Keratinocyte (primary cell): ENCODE results near the gene SLC25A25. TPM values are rescaled to one million over a fixed set of nuclear protein-coding genes. Genes with fewer than 3 reads are reported as not detected.

Source experiments
- DNase-seq: peaks from one replicate; pipeline ENCODE4 v3.0.0-alpha.2; 2011; ENCODE audit warnings: low read depth, missing footprints, low spot score
- FAIRE-seq: peaks from 2 replicates; lab custom pipeline; 2011; peaks lifted over from hg19 to GRCh38; lab: Jason Lieb, UNC
- H2AFZ ChIP-seq: 2 replicates; pipeline ENCODE4 v1.6.0; 2012; ENCODE audit warnings: low read length, control low read depth, inconsistent platforms; ENCODE audit not compliant: control insufficient read depth
- H3K27ac ChIP-seq: 2 replicates; pipeline ENCODE4 v1.5.1; 2011; ENCODE audit warnings: low read length; ENCODE audit not compliant: control insufficient read depth, insufficient read depth
- H3K27me3 ChIP-seq: 3 replicates; pipeline ENCODE4 v1.6.0; 2011; ENCODE audit warnings: low read length; ENCODE audit not compliant: control insufficient read depth, insufficient read depth; ENCODE audit errors: extremely low read depth
- H3K36me3 ChIP-seq, 2 experiments: 2 replicates in 1 of 2; 3 replicates in 1 of 2; pipeline ENCODE4 v1.5.1; 2011; ENCODE audit warnings: low read length in 2 of 2, mild to moderate bottlenecking in 1 of 2; ENCODE audit not compliant: control insufficient read depth in 2 of 2, insufficient read depth in 2 of 2; ENCODE audit errors: extremely low read depth in 1 of 2
- H3K4me1 ChIP-seq: 3 replicates; pipeline ENCODE4 v1.5.1; 2011; ENCODE audit warnings: low read length; ENCODE audit not compliant: control insufficient read depth, insufficient read depth; ENCODE audit errors: extremely low read depth
- H3K4me2 ChIP-seq: 3 replicates; pipeline ENCODE4 v1.6.0; 2011; ENCODE audit warnings: low read depth, low read length; ENCODE audit not compliant: control insufficient read depth, insufficient read depth; ENCODE audit errors: extremely low read depth
- H3K4me3 ChIP-seq, 3 experiments: fragments of 200-600 bp in 1 of 3; sonication (generic) in 1 of 3; 2 replicates in 2 of 3; 3 replicates in 1 of 3; pipeline ENCODE4 v1.5.1; 2011 to 2016; ENCODE audit warnings: low read length in 3 of 3, mild to moderate bottlenecking in 3 of 3, control low read depth in 2 of 3, inconsistent platforms in 1 of 3, low read depth in 1 of 3, mixed read lengths in 1 of 3, mixed run types in 1 of 3, moderate library complexity in 1 of 3; ENCODE audit not compliant: control insufficient read depth in 2 of 3, insufficient read depth in 2 of 3; ENCODE audit errors: extremely low read depth in 1 of 3
- H3K79me2 ChIP-seq: 2 replicates; pipeline ENCODE4 v1.6.0; 2012; ENCODE audit warnings: low read length; ENCODE audit not compliant: control insufficient read depth, insufficient read depth
- H3K9ac ChIP-seq: 3 replicates; pipeline ENCODE4 v1.6.0; 2011; ENCODE audit warnings: low read length; ENCODE audit not compliant: control insufficient read depth, insufficient read depth; ENCODE audit errors: extremely low read depth
- H3K9me1 ChIP-seq: 3 replicates; pipeline ENCODE4 v1.6.0; 2011; ENCODE audit warnings: low read length; ENCODE audit not compliant: control insufficient read depth, insufficient read depth; ENCODE audit errors: extremely low read depth
- H3K9me3 ChIP-seq: 2 replicates; pipeline ENCODE4 v1.5.1; 2012; ENCODE audit warnings: low read depth, low read length; ENCODE audit not compliant: control insufficient read depth
- H4K20me1 ChIP-seq: 3 replicates; pipeline ENCODE4 v1.6.0; 2011; ENCODE audit warnings: low read length; ENCODE audit not compliant: control insufficient read depth, insufficient read depth; ENCODE audit errors: extremely low read depth
- CTCF ChIP-seq, 3 experiments: IDR thresholded peaks in 1 of 3; conservative IDR thresholded peaks in 1 of 3; optimal IDR thresholded peaks in 1 of 3; 2 replicates in 2 of 3; 3 replicates in 1 of 3; pipeline versions ENCODE3 to v1.5.1; 2011; ENCODE audit warnings: low read length in 3 of 3, mild to moderate bottlenecking in 3 of 3, moderate library complexity in 2 of 3, control low read depth in 1 of 3, inconsistent platforms in 1 of 3; ENCODE audit not compliant: insufficient read depth in 2 of 3; ENCODE audit errors: extremely low read depth in 1 of 3
- EZH2 ChIP-seq: IDR thresholded peaks from one replicate; pipeline ENCODE4 v1.6.1; 2012; ENCODE audit warnings: inconsistent platforms, mild to moderate bottlenecking, low read length, moderate library complexity
- dilution Hi-C: fragments of 300-500 bp; cut with MboI; formaldehyde crosslinking; loops from one replicate; pipeline ENCODE4 v1.7.0; 2020; ENCODE audit warnings: low sequenced_read_pairs; ENCODE audit not compliant: extremely low pct_ligation_motif_present
- polyA plus RNA-seq, 5 experiments: library from polyadenylated mRNA; depleted of rRNA in 3 of 5; stranded (reverse) in 3 of 5; stranded (forward) in 1 of 5; unstranded in 1 of 5; fragments of >200 nt; gene quantifications; 1 replicate in 1 of 5; 2 replicates in 3 of 5; 3 replicates in 1 of 5; pipeline versions ENCODE4 v1.2.1 to v1.2.3, GENCODE V29; 2011 to 2012; ENCODE audit warnings: missing spikeins in 2 of 5, low read depth in 1 of 5, low replicate concordance in 1 of 5

Gene SLC25A25
- polyA plus RNA-seq, 1 donor (not counting 4 experiments of a cell fraction or from before 2014, with no cell fraction given) = 6.5 TPM

- Histone ChIP-seq H3K27ac (peak overlapping the region; percentile 71), H4K20me1 (no peaks in the 10 kb centered on the region), H3K4me3 (no peak overlapping the region), H2AFZ (peak overlapping the region; percentile 92), H3K27me3 (no peaks in the 10 kb centered on the region), H3K4me2 (peak overlapping the region; percentile 62), H3K4me1 (peaks cover 59% of the 10 kb centered on the region), H3K9me1 (no peaks in the 10 kb centered on the region), H3K9ac (peak overlapping the region; percentile 47), H3K36me3 (no peaks in the 10 kb centered on the region), H3K79me2 (no peaks in the 10 kb centered on the region), H3K9me3 (no peaks in the 10 kb centered on the region)
- dilution Hi-C loops = no loop called here
- FAIRE-seq = no peak
- no peak for DNase-seq
- TF ChIP-seq CTCF (optimal IDR thresholded peaks at IDR 0.05 in 1 of 3, IDR thresholded peaks at IDR 0.05 in 1 of 3, conservative IDR thresholded peaks at IDR 0.05 in 1 of 3; ENCODE audit: extremely low read depth in 1 of 3, insufficient read depth in 2 of 3, low read length in 3 of 3) (no peak), EZH2 (no peak)
Measured at GRCh38 chr9:128145951-128146351, 77.9 kb downstream of the SLC25A25 start.

GRCh38 chr9:128146591-128147120 lies 78.6 kb downstream of the SLC25A25 start:
- Histone ChIP-seq H3K27ac (no peak overlapping the region), H3K9ac (no peak overlapping the region), H3K4me1 (peaks cover 59% of the 10 kb centered on the region), H3K9me1 (no peaks in the 10 kb centered on the region), H3K79me2 (no peaks in the 10 kb centered on the region), H3K36me3 (no peaks in the 10 kb centered on the region), H3K27me3 (no peaks in the 10 kb centered on the region), H3K4me2 (no peak overlapping the region), H4K20me1 (no peaks in the 10 kb centered on the region), H3K4me3 (no peak overlapping the region), H2AFZ (no peak overlapping the region), H3K9me3 (no peaks in the 10 kb centered on the region)
- DNase-seq (no peak), FAIRE-seq (no peak)
- dilution Hi-C loops = no loop called here
- TF ChIP-seq EZH2 (no peak), CTCF (optimal IDR thresholded peaks at IDR 0.05 in 1 of 3, IDR thresholded peaks at IDR 0.05 in 1 of 3, conservative IDR thresholded peaks at IDR 0.05 in 1 of 3; ENCODE audit: extremely low read depth in 1 of 3, insufficient read depth in 2 of 3, low read length in 3 of 3) (no peak)
